WERI-Rb-1 (cell line): ENCODE results near the gene TSPAN17.
A peak's percentile ranks its signal among the peaks of the same experiment; 100 is the strongest.

Experiments
- DNase-seq: peaks from one replicate; pipeline ENCODE4 v3.0.0-alpha.2; 2020
- H3K27ac ChIP-seq: fragments of 250-450 bp; sonication (Bioruptor Pico); 2 replicates; pipeline ENCODE4 v1.5.1; 2020; ENCODE audit warnings: mild to moderate bottlenecking, moderate library complexity
- H3K27me3 ChIP-seq: fragments of 250-450 bp; sonication (Bioruptor Pico); 2 replicates; pipeline ENCODE4 v1.5.1; 2021; ENCODE audit warnings: mild to moderate bottlenecking, low read depth, moderate library complexity; ENCODE audit not compliant: insufficient read depth, severe bottlenecking
- H3K36me3 ChIP-seq: fragments of 250-450 bp; sonication (Bioruptor Pico); 2 replicates; pipeline ENCODE4 v1.5.1; 2020; ENCODE audit warnings: mild to moderate bottlenecking, moderate library complexity
- H3K4me3 ChIP-seq: 2 replicates; pipeline ENCODE4 v1.5.1; 2011; ENCODE audit warnings: low read depth, mild to moderate bottlenecking, control low read depth, low read length
- H3K9me3 ChIP-seq: fragments of 250-450 bp; sonication (Bioruptor Pico); 2 replicates; pipeline ENCODE4 v1.5.1; 2021; ENCODE audit warnings: mild to moderate bottlenecking, moderate library complexity; ENCODE audit not compliant: severe bottlenecking
- CTCF ChIP-seq: IDR thresholded peaks from 2 replicates; pipeline ENCODE4 v1.5.1; 2011; ENCODE audit warnings: low read depth, mild to moderate bottlenecking, control low read depth, inconsistent platforms, low read length

Gene TSPAN17

DNA sequence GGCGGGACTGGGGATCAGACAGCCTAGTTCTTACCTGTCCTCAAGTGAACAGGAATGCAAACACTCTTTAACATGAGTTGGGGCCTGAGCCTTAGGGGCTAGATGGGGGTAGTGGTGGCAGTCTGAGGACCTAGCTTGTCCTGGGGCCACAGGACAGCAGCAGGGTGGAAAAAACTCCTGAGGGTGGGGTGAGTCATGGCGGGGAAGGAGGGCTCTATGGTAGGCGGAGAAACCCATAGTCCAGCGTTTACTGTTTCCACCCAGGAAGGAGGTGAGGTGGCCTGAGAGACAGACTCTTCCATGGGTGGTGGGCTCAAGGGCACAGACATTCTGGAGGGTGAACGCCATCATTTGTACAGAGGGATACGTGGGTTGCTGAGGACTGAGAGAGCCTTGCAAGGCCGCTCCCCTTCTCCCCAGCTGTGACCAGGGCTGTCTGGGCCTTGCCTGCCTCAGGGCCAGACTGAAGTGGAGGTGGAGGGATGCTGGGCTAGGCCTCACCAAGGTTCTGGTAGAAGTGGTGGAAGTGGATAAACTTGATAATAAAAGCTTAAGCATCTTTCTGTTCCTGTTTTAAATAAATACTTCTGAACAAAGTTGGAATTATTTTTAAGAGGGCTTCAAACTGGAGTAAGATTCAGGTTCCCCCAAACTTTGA lies 1.1 kb upstream of the TSPAN17 start:
- TF ChIP-seq CTCF = no peak
- Histone ChIP-seq H3K27ac (peak overlapping the region; percentile 94), H3K4me3 (no peak overlapping the region), H3K9me3 (no peaks in the 10 kb centered on the region), H3K27me3 (no peaks in the 10 kb centered on the region), H3K36me3 (no peaks in the 10 kb centered on the region)
- no peak for DNase-seq

DNA sequence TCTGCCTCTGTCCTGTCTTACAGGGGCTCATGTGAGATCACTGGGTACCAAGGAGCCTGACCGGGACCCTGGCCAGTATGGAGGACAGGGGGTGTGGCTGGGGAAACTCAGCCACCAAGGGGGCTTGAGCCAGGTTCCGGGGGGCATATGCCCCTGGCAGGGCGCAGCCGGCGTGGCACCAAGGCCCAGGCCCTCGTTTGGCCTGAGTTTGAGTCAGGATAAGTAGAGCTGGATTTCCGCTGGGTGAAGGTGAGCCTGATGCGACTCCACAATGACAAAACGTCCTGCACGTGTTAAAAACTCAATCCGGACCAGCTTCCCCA lies 616 bp upstream of the TSPAN17 start:
- TF ChIP-seq CTCF = no peak
- Histone ChIP-seq H3K36me3 (no peaks in the 10 kb centered on the region), H3K27ac (peak overlapping the region; percentile 94), H3K4me3 (no peak overlapping the region; the same call in 1 of the 2 replicates), H3K9me3 (no peaks in the 10 kb centered on the region), H3K27me3 (no peaks in the 10 kb centered on the region)
- no peak for DNase-seq

GRCh38 chr5:176647843-176648473 lies 674 bp downstream of the TSPAN17 start:
- Histone ChIP-seq H3K27ac (peak overlapping the region; percentile 83), H3K4me3 (peak overlapping the region; percentile 65), H3K36me3 (peaks cover 6% of the 10 kb centered on the region), H3K9me3 (no peaks in the 10 kb centered on the region), H3K27me3 (no peaks in the 10 kb centered on the region)
- no peak for TF ChIP-seq CTCF
- DNase-seq = peak; percentile 57

GRCh38 chr5:176648474-176649194 lies 1.4 kb downstream of the TSPAN17 start:
- peaks cover 11% of the 10 kb centered on the region for H3K36me3 ChIP-seq
- H3K4me3 ChIP-seq = peak overlapping the region; percentile 65; the same call in 1 of the 2 replicates
- no peak for TF ChIP-seq CTCF
- no peaks in the 10 kb centered on the region for H3K27me3 ChIP-seq
- no peak overlapping the region for H3K27ac ChIP-seq
- no peak for DNase-seq
- H3K9me3 ChIP-seq = no peaks in the 10 kb centered on the region

- no peak overlapping the region for H3K4me3 ChIP-seq
- H3K27ac ChIP-seq = no peak overlapping the region
- peaks cover 11% of the 10 kb centered on the region for H3K36me3 ChIP-seq
- no peaks in the 10 kb centered on the region for H3K27me3 ChIP-seq
- H3K9me3 ChIP-seq = no peaks in the 10 kb centered on the region
- DNase-seq = no peak
- TF ChIP-seq CTCF = no peak
These were observed 3.1 kb downstream of the TSPAN17 start for GRCh38 chr5:176650354-176650884.
